CD4-positive, alpha-beta memory T cell (primary cell): ENCODE results near the gene TRIM41. TPM values are rescaled to one million over a fixed set of nuclear protein-coding genes. Genes with fewer than 3 reads are reported as not detected.

ENCODE experiments used
- CTCF ChIA-PET: fragments of 350-600 bp; sonication (Branson Sonifier 250); formaldehyde crosslinking; loops from one replicate; lab custom pipeline; 2021; ENCODE audit warnings: inconsistent platforms; ENCODE audit not compliant: partially characterized antibody; lab: Charles Lee
- POLR2A ChIA-PET: fragments of 350-600 bp; sonication (Branson Sonifier 250); formaldehyde crosslinking; loops from one replicate; lab custom pipeline; 2021; ENCODE audit not compliant: partially characterized antibody; lab: Charles Lee
- DNase-seq, 5 donors: peaks; one replicate each; pipeline versions ENCODE4 v3.0.0 to v3.0.0-alpha.2; 2020 to 2022; ENCODE audit warnings: mixed read lengths in 1 of 5
- H3K27ac ChIP-seq: one replicate; pipeline ENCODE4 v1.7.0; 2013; ENCODE audit warnings: low read depth, low read length
- H3K27me3 ChIP-seq: 2 replicates; pipeline ENCODE4 v1.7.0; 2013; ENCODE audit warnings: mild to moderate bottlenecking, low read length, moderate library complexity; ENCODE audit not compliant: insufficient read depth
- H3K36me3 ChIP-seq: 2 replicates; pipeline ENCODE4 v1.7.0; 2013; ENCODE audit warnings: mild to moderate bottlenecking, low read length, moderate library complexity; ENCODE audit not compliant: insufficient read depth
- H3K4me1 ChIP-seq: 2 replicates; pipeline ENCODE4 v1.7.0; 2013; ENCODE audit warnings: mild to moderate bottlenecking, low read length, moderate library complexity; ENCODE audit not compliant: insufficient read depth
- H3K4me3 ChIP-seq, 2 donors: one replicate each; pipeline ENCODE4 v1.7.0; 2013; ENCODE audit warnings: low read length in 2 of 2, mild to moderate bottlenecking in 1 of 2
- H3K9me3 ChIP-seq, 2 donors: one replicate each; pipeline ENCODE4 v1.7.0; 2013; ENCODE audit warnings: low read length in 2 of 2, control low read depth in 1 of 2; ENCODE audit not compliant: control insufficient read depth in 1 of 2
- H3K27ac Mint-ChIP-seq, 7 donors: one replicate each; pipeline ENCODE4 v1.8.0; 2020 to 2021; ENCODE audit warnings: mixed read lengths in 7 of 7, mild to moderate bottlenecking in 6 of 7, inconsistent platforms in 3 of 7, moderate library complexity in 3 of 7
- H3K27me3 Mint-ChIP-seq, 2 donors: one replicate each; pipeline ENCODE4 v1.8.0; 2020 to 2021; ENCODE audit warnings: mixed read lengths in 2 of 2
- H3K36me3 Mint-ChIP-seq, 2 donors: one replicate each; pipeline ENCODE4 v1.8.0; 2020 to 2021; ENCODE audit warnings: mixed read lengths in 2 of 2, inconsistent platforms in 1 of 2, mild to moderate bottlenecking in 1 of 2
- H3K4me1 Mint-ChIP-seq, 4 donors: one replicate each; pipeline ENCODE4 v1.8.0; 2020 to 2021; ENCODE audit warnings: mixed read lengths in 4 of 4, mild to moderate bottlenecking in 1 of 4
- H3K4me3 Mint-ChIP-seq, 8 donors: one replicate each; pipeline ENCODE4 v1.8.0; 2020 to 2021; ENCODE audit warnings: mixed read lengths in 8 of 8, mild to moderate bottlenecking in 7 of 8, moderate library complexity in 6 of 8, inconsistent platforms in 3 of 8
- H3K9me3 Mint-ChIP-seq, 8 donors: one replicate each; pipeline ENCODE4 v1.8.0; 2020 to 2021; ENCODE audit warnings: mixed read lengths in 8 of 8, mild to moderate bottlenecking in 5 of 8, inconsistent platforms in 3 of 8, moderate library complexity in 1 of 8
- intact Hi-C: fragments of 100-400 bp; cut with micrococcal nuclease; formaldehyde crosslinking; loops from one replicate; pipeline ENCODE4 v1.15.1; 2023
- polyA plus RNA-seq, 2 donors: library from polyadenylated mRNA; unstranded; fragments of 300-500 nt; fragmentation: Illumina TruSeq; gene quantifications; one replicate each; pipeline ENCODE4 v1.2.3, GENCODE V29; 2021
- total RNA-seq, 2 experiments: library from RNA; stranded (reverse); gene quantifications; one replicate each; pipeline ENCODE4 v1.2.3, GENCODE V29; 2021

Gene TRIM41
- total and polyA plus RNA-seq, 4 experiments from 2014 or later = 1.7 to 40.7 (median 20.9) TPM

DNA sequence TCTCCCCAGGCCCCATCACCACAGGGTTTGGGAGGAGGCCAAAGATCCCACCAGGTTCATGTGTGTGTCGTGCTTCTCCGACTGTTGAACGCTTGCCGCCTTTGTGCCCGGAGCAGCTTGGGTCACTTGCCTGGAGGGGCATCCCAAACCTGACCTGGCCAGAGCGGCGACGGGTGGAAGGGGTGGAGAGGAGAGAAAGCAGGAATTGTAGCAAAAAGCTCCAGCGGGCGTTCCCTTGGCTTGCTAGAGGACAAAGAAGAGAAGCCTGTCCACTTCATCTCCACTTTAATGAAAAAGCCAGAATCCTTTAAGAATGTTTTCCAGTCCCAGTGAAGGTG lies 2.9 kb upstream of the TRIM41 start:
- Histone ChIP-seq H3K27ac (no peak overlapping the region), H3K9me3 (no peaks in the 10 kb centered on the region), H3K4me3 (no peak overlapping the region), H3K4me1 (peaks cover 53% of the 10 kb centered on the region), H3K27me3 (no peaks in the 10 kb centered on the region), H3K36me3 (no peaks in the 10 kb centered on the region)
- intact Hi-C loops = no loop called here
- no peak for DNase-seq
- CTCF ChIA-PET = interaction anchor here (1.5 kb wide), 1 partner anchor 36 kb away, joined by 3 read pairs; no protein-coding TSS in a partner anchor
- POLR2A ChIA-PET = interaction anchor here (1.0 to 9.4 kb wide), 5 partner anchors 13 to 41 kb away, joined by 4 to 375 read pairs (median 16); partner anchors contain the start of genes RACK1, TRIM52 and TRIM7
- Mint-ChIP-seq H3K27me3 (peaks cover 0 to 24% of the 10 kb centered on the region in 2 donors), H3K27ac (peak overlapping the region in 4 of 7 donors; percentile 52 to 100 (median 84)), H3K4me3 (peak overlapping the region in 3 of 8 donors; percentile 29 to 74 (median 62)), H3K9me3 (peaks cover 0 to 48% (median 4%) of the 10 kb centered on the region in 8 donors), H3K36me3 (peaks cover 0 to 50% of the 10 kb centered on the region in 2 donors), H3K4me1 (peaks cover 35 to 80% (median 51%) of the 10 kb centered on the region in 4 donors)

GRCh38 chr5:181221105-181221791 lies 1.8 kb upstream of the TRIM41 start:
- Histone ChIP-seq H3K4me3 (peak overlapping the region; percentile 33 to 34), H3K27me3 (no peaks in the 10 kb centered on the region), H3K36me3 (no peaks in the 10 kb centered on the region), H3K4me1 (peaks cover 60% of the 10 kb centered on the region), H3K27ac (peak overlapping the region; percentile 97), H3K9me3 (no peaks in the 10 kb centered on the region)
- Mint-ChIP-seq H3K9me3 (peaks cover 0 to 48% (median 4%) of the 10 kb centered on the region in 8 donors), H3K27ac (peak overlapping the region; percentile 98 to 100 (median 99)), H3K4me3 (peak overlapping the region; percentile 90 to 99 (median 97)), H3K36me3 (peaks cover 0 to 52% of the 10 kb centered on the region in 2 donors), H3K27me3 (peaks cover 0 to 24% of the 10 kb centered on the region in 2 donors), H3K4me1 (peaks cover 39 to 88% (median 57%) of the 10 kb centered on the region in 4 donors)
- CTCF ChIA-PET = interaction anchor here (1.5 to 2.6 kb wide), 5 partner anchors 14 to 40 kb away, joined by 3 to 28 read pairs (median 13); partner anchors contain the start of gene TRIM52
- POLR2A ChIA-PET = interaction anchor here (2.2 to 9.4 kb wide), 7 partner anchors 7 to 40 kb away, joined by 7 to 375 read pairs (median 131); partner anchors contain the start of genes RACK1, TRIM52 and TRIM7
- peak; percentile 72 to 85 (median 75) for DNase-seq
- intact Hi-C loops = no loop called here

GRCh38 chr5:181221792-181222629 lies 1.1 kb upstream of the TRIM41 start:
- H3K27ac ChIP-seq = peak overlapping the region; percentile 97
- H3K4me1 ChIP-seq = peaks cover 59% of the 10 kb centered on the region
- no peaks in the 10 kb centered on the region for H3K36me3 ChIP-seq
- Mint-ChIP-seq H3K27me3 (peaks cover 0 to 24% of the 10 kb centered on the region in 2 donors), H3K4me3 (peak overlapping the region; percentile 90 to 99 (median 97)), H3K36me3 (peaks cover 0 to 53% of the 10 kb centered on the region in 2 donors), H3K4me1 (peaks cover 38 to 87% (median 57%) of the 10 kb centered on the region in 4 donors), H3K9me3 (peaks cover 0 to 48% (median 4%) of the 10 kb centered on the region in 8 donors), H3K27ac (peak overlapping the region; percentile 98 to 100 (median 99))
- H3K4me3 ChIP-seq = peak overlapping the region; percentile 62 to 90
- intact Hi-C loops = loop anchor here (1.0 to 2.0 kb wide), 3 partner anchors 15 to 419 kb away; partner anchors contain the start of genes MGAT1 and ZFP62
- H3K9me3 ChIP-seq = no peaks in the 10 kb centered on the region
- no peaks in the 10 kb centered on the region for H3K27me3 ChIP-seq
- DNase-seq = peak; percentile 93 to 97 (median 95)
- CTCF ChIA-PET = interaction anchor here (1.5 to 2.6 kb wide), 5 partner anchors 15 to 39 kb away, joined by 3 to 28 read pairs (median 13); partner anchors contain the start of gene TRIM52
- POLR2A ChIA-PET = interaction anchor here (1.1 to 9.4 kb wide), 12 partner anchors 8 to 418 kb away, joined by 3 to 375 read pairs (median 10); partner anchors contain the start of genes RACK1, TRIM52 and TRIM7

- no peaks in the 10 kb centered on the region for H3K36me3 ChIP-seq
- Mint-ChIP-seq H3K36me3 (peaks cover 0 to 47% of the 10 kb centered on the region in 2 donors), H3K4me1 (peaks cover 35 to 81% (median 56%) of the 10 kb centered on the region in 4 donors), H3K27ac (peak overlapping the region; percentile 98 to 100 (median 99)), H3K27me3 (peaks cover 0 to 23% of the 10 kb centered on the region in 2 donors), H3K9me3 (peaks cover 0 to 45% (median 4%) of the 10 kb centered on the region in 8 donors), H3K4me3 (peak overlapping the region; percentile 90 to 99 (median 97))
- POLR2A ChIA-PET = interaction anchor here (1.1 to 9.4 kb wide), 12 partner anchors 9 to 419 kb away, joined by 3 to 375 read pairs (median 10); partner anchors contain the start of genes RACK1, TRIM52 and TRIM7
- H3K4me3 ChIP-seq = peak overlapping the region; percentile 62 to 90
- H3K9me3 ChIP-seq = no peaks in the 10 kb centered on the region
- no peak for DNase-seq
- peak overlapping the region; percentile 97 for H3K27ac ChIP-seq
- H3K27me3 ChIP-seq = no peaks in the 10 kb centered on the region
- intact Hi-C loops = loop anchor here (1.0 to 2.0 kb wide), 7 partner anchors 15 to 420 kb away; partner anchors contain the start of genes MGAT1, RACK1, TRIM52 and ZFP62
- CTCF ChIA-PET = interaction anchor here (1.5 to 2.6 kb wide), 5 partner anchors 15 to 38 kb away, joined by 3 to 28 read pairs (median 13); partner anchors contain the start of gene TRIM52
- peaks cover 56% of the 10 kb centered on the region for H3K4me1 ChIP-seq
Measured at GRCh38 chr5:181222630-181223057, 437 bp upstream of the TRIM41 start.

DNA sequence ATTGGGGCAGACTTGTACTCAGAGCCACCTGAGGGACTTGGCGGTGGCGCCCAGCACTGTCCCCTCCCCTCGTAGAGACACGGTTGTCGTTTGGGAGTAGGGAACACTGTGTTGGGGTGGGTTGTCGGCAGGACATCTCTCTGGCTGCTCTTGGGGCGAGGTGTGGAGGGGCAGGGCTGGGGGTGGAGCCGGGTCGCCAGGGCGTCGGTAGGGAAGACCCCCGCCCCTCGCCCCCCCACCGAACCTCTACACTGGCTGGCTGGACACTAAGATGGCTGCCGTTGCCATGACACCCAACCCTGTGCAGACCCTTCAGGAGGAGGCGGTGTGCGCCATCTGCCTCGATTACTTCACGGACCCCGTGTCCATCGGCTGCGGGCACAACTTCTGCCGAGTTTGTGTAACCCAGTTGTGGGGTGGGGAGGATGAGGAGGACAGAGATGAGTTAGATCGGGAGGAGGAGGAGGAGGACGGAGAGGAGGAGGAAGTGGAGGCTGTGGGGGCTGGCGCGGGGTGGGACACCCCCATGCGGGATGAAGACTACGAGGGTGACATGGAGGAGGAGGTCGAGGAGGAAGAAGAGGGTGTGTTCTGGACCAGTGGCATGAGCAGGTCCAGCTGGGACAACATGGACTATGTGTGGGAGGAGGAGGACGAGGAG lies 778 bp downstream of the TRIM41 start:
- Mint-ChIP-seq H3K4me1 (peaks cover 30 to 72% (median 50%) of the 10 kb centered on the region in 4 donors), H3K36me3 (peaks cover 0 to 40% of the 10 kb centered on the region in 2 donors), H3K27ac (peak overlapping the region; percentile 98 to 100 (median 99)), H3K27me3 (peaks cover 0 to 16% of the 10 kb centered on the region in 2 donors), H3K9me3 (peaks cover 0 to 35% (median 4%) of the 10 kb centered on the region in 8 donors), H3K4me3 (peak overlapping the region; percentile 90 to 99 (median 97))
- Histone ChIP-seq H3K36me3 (no peaks in the 10 kb centered on the region), H3K27me3 (no peaks in the 10 kb centered on the region), H3K4me3 (peak overlapping the region; percentile 62 to 90), H3K27ac (peak overlapping the region; percentile 97), H3K4me1 (peaks cover 52% of the 10 kb centered on the region), H3K9me3 (no peaks in the 10 kb centered on the region)
- intact Hi-C loops = loop anchor here (1.0 to 2.0 kb wide), 6 partner anchors 19 to 421 kb away; partner anchors contain the start of genes MGAT1, RACK1, TRIM52 and ZFP62
- POLR2A ChIA-PET = interaction anchor here (0.8 to 9.4 kb wide), 13 partner anchors 10 to 420 kb away, joined by 3 to 375 read pairs (median 11); partner anchors contain the start of genes RACK1, TRIM52 and TRIM7
- CTCF ChIA-PET = interaction anchor here (0.9 to 2.6 kb wide), 8 partner anchors 17 to 40 kb away, joined by 3 to 28 read pairs (median 6); partner anchors contain the start of genes RACK1 and TRIM52
- DNase-seq = peak in 1 of 5 donors; percentile 81
